DMS153 (cell line): Measurements from ENCODE around the gene C12orf42.
A peak's percentile ranks its signal among the peaks of the same experiment; 100 is the strongest.

Experiments used
- DNase-seq: peaks from one replicate; lab custom pipeline; 2025; lab: John Stamatoyannopoulos, UW

C12orf42 gene

DNA sequence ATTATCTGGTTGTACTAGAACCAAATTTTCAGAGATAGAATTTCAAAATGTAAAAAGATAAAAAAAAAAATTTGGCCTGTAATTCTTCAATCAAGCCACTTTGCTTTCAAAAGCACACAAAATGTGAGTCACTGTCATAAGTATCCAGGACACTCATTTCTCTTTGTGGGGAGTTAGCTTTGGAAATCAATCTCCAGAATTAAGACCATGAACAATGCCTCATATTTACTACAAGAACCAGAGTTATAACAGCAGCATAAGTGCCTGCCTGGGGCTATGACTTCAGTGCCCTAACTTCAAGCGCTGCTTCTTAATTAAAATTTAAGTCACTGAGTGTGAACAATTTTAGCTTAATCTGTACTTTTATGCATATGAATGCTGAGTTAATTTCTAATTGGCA lies 162.1 kb downstream of the C12orf42 start:
- DNase-seq, result no peak

DNA sequence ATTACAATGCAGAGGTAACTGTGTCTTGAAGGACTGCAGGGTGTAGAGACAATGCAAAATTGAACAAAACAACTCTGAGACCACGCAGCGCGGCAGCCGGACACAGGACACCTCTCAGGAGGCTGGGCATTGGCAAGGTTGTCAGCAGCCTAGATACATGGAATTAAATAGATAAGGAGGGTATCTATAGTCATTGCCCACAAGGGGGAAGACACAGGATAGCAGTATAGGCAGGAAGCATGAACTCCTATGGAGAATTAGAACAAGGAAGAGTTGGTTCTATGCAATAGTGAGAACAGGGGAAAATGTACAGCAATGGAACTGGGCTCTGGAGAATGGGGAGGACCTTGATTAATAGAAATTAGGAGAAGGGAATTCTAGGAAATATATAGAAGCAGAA lies 164.1 kb downstream of the C12orf42 start:
- DNase-seq, result no peak

DNA sequence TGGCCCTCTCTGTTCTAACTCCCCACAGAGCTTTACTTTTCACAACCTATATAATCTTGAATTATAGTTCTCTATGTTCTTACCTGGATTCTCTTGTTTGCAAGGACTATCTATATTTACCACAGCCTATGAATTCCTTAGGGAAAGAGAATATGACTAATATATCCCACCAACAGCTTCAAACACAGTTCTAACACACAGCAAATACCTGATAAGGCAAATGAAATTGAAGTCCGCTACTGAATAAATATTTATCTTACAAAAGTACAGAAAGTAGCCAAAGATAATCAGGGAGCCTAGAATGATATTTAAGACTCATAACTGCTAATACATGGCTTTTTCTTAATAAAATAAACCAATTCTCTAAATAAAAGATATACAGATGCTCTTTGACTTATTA lies 165.1 kb downstream of the C12orf42 start:
- DNase-seq, result no peak

DNA sequence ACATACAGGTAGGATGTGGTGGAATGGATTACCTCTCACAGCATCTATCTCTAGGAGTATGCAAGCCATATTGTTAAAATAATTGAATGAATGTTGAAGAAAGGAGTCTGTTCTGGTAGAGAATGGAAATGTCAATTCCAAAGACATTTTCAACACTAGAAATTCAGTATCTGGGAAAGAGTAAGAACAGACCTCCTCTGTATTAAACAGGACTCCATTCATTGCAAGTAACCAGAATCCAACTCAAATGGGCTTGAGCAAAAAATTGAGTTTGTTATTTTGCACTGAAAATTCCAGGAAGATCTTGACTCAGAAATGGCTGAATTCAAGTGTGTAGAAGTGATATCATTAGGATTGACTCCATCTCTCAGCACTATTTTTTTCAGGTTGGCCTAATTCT lies 168.1 kb downstream of the C12orf42 start:
- no peak for DNase-seq

DNA sequence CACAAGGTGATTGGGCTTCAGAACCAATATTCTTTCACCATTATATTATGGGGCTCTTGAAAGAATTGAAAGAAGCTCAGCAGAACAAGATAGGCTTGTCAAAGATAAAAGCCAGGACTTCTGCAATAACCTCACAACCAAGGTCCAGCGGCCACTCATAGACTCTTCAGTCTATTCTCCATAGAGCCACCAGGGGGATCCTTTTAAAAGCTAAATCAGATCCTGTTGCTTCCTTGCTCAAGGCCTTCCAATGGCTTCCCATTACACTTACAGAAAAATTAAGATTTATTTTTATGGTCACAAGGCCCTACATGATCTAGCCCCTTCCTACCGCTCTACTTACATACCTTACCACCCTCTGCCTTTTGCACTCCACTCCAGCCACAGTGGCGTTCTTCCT lies 169.6 kb downstream of the C12orf42 start:
- no peak for DNase-seq

DNA sequence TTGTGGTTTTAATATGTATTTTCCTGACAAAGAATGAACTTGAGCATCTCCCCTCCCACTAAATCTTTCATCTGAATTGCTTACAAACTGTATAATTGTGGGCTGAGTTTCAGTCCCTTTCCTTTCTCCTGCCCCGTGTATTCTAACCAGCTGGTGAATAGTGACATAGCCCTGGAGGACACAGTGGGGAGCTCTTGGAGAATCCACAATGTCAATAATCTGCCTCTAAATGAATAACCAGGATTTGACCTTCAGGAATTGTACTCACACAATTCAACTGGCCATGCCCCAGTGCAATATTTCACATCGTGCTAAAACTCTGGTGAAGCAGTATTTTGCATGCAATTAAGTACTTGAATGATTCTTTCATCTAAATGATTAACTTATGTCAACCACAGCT lies 177.2 kb downstream of the C12orf42 start:
- peak; percentile 85 for DNase-seq

DNA sequence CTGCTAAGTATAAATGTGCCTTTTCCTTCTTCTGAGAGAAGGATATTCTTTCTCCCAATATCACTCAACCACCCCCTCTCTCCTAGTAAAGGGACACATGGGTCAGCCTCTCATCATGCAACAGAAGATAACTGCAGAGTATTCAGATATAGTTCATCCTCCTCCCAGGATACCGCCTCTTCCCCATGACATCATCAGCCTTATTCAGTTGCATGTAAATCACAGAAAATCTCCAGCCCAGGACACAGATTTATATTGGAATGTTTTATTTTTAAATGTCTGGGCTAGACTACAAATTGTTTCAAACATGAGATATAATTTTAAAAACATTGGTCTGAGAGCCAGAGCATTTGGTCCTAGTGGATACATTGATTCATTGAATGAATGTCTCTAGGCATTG lies 178.5 kb downstream of the C12orf42 start:
- no peak for DNase-seq

DNA sequence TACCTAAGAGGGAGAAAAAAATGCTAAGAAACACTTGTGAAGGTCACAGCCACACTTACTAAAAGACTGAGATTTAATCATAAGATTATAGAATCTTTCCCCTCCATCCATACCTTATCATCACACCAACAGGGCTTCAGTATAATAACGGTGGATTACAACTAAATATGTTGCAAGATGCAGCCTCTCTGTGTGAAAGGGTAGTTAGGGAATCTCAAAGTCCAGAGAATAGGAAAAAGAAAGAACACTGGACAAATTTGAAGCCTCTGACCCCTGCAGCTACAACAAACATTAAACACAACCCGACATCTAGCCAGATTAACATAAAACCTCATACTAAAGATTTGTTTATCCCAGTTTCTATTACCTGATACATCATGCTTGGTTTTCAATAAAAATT lies 181.0 kb downstream of the C12orf42 start:
- DNase-seq, result no peak

DNA sequence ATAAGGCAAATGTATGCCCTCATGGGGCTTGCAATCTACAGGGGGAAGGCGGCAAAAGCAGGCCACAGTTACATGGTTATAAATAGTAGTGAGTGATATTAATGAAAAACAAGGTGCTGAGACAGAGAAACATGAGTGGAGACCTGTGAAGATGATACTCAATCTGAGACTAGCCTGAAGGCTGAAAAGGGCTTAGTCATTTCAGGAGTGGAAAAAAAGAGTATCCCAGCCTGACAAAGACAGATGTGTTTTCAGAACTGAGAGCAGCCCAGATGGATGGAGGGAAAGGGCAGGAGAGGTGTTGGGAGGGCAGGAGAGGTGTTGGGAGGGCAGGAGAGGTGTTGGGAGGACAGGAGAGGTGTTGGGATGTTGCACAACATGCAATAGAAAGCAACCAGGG lies 181.9 kb downstream of the C12orf42 start:
- DNase-seq, result no peak

DNA sequence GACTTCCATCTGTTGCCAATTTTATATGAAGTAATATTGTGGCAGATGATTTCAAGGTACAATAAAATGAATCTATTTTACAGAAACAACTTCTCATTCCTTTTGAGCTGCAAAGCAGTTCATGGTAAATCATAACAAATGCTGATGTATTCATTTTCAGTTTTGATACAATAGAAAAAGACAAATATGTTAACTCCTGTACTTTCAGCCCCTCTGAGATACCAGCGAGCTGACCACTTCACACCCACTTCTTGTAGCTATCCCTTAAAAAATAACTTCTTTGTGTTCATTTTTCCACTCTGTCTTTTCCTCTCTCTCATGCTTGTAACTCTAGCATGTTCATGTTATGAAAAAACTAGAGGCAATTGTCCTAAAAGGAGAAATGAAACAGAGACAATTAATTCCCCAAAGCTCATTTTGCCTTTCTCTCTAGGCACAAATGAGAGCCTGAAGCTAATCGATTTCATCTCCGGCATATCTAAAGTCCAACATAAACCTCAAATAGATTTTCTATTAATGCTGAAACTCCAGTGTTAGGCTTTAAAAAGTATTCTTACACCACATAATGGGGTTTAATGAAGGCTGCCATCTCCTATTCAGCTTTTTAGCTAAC lies 182.9 kb downstream of the C12orf42 start:
- no peak for DNase-seq

DNA sequence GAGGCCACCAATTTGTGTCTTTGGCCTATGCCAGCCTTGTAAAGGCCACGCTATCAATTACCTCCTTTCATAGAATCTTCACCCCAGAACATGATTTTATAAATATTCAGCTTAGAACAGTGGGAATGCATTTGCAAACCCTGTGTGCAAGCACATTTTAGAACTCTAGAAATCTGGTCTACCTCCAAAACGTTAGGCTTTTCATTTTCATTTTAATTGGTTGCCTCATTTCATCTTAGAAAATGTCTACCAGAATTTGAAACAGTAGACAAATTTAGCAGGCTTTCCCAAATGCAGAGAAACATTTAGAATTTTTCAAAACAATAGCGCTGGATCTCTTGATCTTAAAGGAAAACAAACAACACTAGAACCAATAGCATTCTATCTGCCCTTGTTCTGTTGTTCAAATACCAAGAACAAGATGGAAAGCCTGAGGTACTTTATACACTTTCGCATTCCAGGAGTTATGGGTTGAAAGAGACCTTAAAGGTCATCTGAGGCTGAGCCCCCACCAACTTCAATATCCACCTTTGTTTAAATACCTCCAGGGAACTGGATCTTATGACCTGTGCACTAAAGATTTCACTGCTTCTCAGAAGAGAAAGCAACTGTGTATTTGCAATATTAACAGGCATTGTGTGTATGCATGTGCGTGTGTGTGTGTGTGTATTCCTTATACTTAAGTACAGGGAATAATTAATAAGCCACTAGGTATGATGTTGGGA lies 185.1 kb downstream of the C12orf42 start:
- DNase-seq, result no peak

DNA sequence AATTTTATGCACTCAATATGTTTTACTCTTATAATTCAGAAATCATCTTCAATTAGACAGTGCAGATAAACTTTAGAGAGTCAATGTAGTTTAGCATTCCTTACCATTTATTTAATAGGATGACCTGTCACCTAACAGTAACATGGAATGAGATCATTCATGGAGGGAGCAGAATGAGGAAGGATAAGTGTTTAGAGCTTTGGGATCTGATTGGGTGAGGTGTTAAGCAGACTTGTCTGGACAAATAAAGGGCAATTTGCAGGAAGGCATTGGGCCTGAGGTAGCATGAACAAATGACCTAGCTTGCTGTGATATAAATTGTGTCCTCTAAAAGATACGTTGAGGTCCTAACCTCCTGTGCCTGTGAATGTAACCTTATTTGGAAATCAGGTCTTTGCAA lies 187.4 kb downstream of the C12orf42 start:
- peak; percentile 32 for DNase-seq

DNA sequence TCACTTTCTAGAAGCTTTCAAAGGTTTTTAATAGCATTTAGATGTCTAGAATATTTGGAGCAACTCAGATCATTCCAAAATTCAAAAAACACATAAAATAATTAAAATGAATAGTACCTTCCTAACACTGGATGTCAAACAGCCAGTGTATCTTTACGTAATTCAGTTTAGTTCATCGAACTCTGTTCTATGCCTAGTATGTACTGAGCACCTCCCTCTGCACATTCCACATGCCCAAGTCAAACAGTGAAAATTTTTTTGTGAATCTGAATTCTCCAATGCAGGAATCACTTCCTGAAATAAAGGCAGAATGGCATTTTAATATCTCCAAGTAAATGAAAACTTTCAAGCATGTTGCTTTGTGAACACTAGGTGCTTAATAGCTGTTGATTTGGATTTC lies 192.3 kb downstream of the C12orf42 start:
- DNase-seq, result no peak

DNA sequence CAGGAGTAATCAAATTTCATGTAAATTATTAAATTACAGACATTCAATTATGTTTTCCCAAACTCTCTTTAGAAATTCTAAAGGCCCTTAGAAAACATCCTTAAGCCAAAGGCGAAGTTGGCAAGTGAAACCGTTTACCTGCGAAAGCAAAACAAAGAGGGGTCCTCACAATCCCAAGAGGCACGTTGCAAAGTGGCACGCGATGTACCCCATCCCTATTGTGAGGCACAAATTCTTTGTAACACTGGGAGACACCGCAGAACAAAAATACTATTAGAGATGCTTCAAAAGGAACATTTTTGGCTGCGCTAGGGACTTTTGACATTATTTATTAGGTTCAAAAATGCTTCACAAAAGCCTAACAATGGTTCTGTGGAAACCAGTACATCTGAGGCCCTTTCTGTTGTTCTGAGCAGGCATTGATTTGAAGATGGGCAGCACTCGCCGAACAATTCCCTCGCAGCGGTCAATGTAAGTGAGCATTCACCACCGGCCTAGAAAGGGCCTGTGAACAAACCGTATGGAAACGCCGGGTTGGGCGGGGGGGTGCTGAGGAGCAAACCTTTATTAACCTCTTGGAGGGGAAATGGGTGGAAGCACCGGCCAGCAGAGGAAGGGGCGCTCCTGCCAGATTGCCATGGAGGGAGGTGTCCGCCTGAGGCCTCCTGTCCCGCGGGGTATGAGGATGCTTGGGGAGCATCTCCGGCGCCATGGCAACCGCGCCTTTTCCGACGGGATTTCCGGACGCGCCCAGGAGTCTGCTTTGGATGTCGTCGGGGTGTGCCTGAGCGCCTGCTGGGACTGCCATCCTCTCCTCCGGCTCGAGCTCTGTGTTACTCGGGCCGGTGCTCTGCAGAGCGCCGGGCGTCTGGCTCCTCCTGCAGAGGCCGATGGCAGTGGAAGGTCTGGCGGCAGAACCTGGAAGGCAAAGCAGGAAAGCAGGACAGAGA lies 193.9 kb downstream of the C12orf42 start:
- DNase-seq, result no peak

DNA sequence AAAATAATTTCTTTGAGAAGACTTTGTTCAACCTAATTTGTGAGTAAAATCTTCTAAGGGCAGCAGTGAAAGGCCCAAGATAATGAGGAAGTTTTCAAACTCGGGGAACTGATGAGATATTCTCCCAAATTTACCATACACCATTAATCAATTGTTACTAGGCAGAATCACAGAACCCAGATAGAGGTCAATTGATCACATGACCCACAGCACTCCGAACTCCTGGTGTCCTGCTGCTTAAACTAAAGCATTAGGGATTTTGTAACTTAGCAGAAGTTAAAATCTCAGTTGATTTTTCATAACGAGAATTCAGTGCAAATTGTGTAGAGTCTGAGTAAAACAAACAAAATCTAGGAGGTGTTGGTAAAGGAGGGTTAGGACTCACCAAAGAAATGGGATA lies 207.8 kb downstream of the C12orf42 start:
- no peak for DNase-seq

DNA sequence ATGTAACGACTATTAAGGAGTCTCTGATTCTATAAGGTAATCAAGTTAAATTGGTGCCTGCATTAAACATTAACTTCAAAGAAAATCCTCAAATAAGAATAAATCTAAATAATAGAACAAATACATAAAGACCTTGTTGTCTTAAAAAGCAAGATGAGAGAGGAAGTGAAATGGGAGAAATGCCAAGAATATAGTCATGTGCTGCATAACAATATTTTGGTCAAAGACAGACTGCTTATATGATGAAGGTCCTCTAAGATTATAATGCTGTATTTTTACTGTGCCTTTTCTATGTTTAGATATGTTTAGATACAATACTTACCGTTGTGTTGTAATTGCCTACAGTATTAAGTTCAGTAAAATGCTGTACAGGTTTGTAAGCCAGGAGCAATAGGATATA lies 213.6 kb downstream of the C12orf42 start:
- no peak for DNase-seq

DNA sequence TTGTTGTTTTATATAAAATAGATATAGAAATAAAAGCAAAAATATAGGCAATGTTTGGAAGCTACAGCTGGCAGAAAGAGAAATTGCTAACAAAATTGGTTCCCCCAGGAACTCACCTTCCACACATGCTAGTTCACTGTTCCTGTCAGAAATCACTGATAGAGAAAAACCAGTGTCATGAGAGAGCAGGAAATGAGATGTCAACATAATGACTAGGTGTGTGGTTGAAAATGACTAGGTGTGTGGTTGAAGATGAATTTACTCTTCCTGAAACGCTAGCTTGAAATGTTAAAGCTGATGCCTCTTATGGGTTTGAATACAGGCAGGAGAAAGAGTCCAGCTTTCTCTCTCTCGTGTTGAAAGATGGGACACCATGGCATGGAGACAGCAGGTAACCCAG lies 216.3 kb downstream of the C12orf42 start:
- DNase-seq, result peak; percentile 85

DNA sequence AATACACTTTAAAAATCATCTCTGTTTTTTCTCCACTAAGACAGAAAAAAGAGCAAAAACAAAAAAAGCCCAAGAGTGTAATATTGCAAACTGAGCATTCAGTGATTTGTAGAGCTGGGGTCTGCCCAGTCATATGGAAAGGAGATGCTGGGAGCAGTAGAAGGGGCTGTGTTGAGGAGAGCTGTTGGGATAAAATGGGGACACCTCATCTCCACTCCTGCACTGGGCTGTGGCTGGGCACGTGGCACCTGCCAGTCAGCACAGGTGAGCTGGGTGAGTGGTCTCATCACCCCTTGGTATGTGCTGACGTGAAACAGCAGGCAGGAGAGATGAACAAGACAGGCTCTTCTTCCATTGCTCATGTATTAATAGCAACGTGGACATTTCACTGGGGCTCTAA lies 217.4 kb downstream of the C12orf42 start:
- DNase-seq, result no peak

DNA sequence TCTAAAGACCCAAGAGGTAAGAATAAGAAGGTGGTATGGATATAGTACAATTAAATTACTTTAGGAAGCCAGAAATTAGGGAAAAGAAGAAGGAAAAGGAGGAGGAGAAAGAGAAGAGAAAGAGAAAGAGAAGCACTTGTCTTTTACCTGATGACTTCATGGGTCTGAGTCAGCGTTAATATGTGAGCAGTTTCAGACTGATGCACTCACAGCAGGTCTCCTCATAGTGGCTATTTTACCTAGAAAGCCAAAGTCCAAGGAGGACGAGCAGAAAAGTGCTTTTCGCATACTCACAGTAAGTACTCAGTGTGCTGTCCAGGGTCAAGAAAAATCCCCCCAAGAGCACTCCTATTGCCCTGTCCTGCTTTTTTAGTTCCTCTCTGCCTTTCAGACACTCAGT lies 222.1 kb downstream of the C12orf42 start:
- DNase-seq, result peak; percentile 33

DNA sequence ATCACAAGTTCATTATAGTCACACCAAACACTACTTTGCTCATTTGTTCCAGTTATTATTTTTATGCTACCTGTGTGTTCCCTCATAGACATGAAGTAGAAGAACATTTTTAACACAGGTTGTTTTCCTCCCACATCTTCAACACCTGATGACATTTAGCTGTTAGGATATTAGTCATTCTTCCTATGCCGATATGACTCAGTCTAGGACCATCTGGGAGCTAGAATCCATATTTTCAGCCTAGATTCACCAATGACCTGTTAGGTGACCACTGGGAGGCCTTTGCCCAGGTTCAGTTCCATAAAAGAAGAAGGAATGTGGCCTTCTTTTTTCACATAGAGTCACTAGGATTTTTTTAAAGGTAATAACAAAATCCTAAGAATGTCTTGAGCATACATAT lies 222.8 kb downstream of the C12orf42 start:
- no peak for DNase-seq

DNA sequence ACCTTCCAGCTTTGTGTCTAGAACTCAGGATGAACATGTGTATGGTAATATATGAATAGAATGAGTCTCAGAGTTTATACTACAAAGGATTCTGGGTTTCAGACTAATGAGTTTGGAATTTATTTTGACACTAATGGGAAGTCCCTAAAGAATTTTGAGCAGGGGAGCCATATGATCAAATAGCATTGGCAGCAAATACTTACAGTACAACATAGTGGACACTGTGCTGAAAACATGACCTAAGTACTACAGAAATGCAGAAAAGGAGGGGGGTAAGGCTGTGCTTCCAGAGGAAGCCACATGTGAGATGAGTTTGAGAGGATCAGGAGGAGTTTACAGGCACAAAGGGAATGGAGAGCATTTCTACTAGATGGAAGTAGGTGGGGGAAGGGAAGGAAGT lies 225.8 kb downstream of the C12orf42 start:
- no peak for DNase-seq

DNA sequence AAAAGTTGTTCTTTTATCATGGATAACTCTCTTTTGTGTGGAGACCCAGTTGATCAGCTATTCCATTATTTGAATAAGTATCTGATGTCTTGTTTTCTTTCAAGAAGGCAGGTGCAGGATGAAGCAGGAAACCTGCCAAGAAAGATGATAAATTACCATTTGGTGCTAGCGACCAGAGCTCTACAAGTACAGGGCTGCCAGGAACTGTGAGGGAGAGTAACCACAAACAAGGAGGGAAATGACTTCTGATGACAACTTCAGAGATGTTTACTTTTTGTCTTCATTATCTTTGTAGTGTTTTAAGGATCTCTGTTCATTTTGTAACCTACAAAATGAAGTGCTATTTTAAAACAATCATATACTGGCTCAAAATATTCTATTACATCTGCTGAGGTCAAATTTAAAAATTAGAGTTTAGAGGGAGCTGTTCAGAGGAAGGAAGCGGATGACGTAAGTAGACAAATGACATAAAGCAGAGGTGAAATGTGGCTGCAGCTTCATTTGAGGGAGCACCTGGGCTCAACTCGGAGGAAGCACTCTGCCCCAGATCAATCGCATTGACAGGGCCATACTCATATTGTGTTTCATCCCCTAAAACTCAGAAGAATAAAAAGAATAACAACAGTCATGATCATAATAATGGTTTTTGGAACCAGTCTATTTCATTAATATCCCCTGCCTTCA lies 226.8 kb downstream of the C12orf42 start:
- peak; percentile 98 for DNase-seq
